K562 (cell line): ENCODE measurements around the gene DSCAM.

Experiments used
- CEBPZ ChIP-seq: fragments of 150-350 bp; IDR thresholded peaks from 2 replicates; pipeline ENCODE4 v1.6.1; 2014; ENCODE audit warnings: low read depth, mild to moderate bottlenecking, low read length, borderline replicate concordance
- CREB1 ChIP-seq, 2 experiments: sonication (generic) in 1 of 2; formaldehyde crosslinking in 1 of 2; IDR thresholded peaks; 2 replicates each; pipeline versions ENCODE4 v1.6.1 to v1.8.0; 2012 to 2022; ENCODE audit warnings: inconsistent platforms in 1 of 2, mild to moderate bottlenecking in 1 of 2, missing genetic modification reagents in 1 of 2, moderate library complexity in 1 of 2
- CTCF ChIP-seq, 3 experiments: IDR thresholded peaks in 2 of 3; conservative IDR thresholded peaks in 1 of 3; 2 replicates each; pipeline ENCODE4 v1.5.1; 2011 to 2012; ENCODE audit warnings: low read length in 3 of 3, mild to moderate bottlenecking in 3 of 3, control low read depth in 2 of 3, improper control_type of control experiment in 1 of 3, inconsistent platforms in 1 of 3, low read depth in 1 of 3, mixed read lengths in 1 of 3, moderate library complexity in 1 of 3; ENCODE audit not compliant: insufficient read depth in 2 of 3
- EHMT2 ChIP-seq: fragments of 450-650 bp; IDR thresholded peaks from 2 replicates; pipeline ENCODE4 v1.6.1; 2018; ENCODE audit warnings: antibody characterized with exemption
- EZH2 ChIP-seq: IDR thresholded peaks from 2 replicates; pipeline ENCODE4 v1.6.1; 2012; ENCODE audit warnings: low read depth, mild to moderate bottlenecking, inconsistent platforms, low read length, borderline replicate concordance
- MYC ChIP-seq, 2 experiments: fragments of 250-450 bp in 1 of 2; sonication (Bioruptor Pico) in 1 of 2; IDR thresholded peaks; 2 replicates each; pipeline versions ENCODE4 v1.5.1 to v1.6.1; 2012 to 2021; ENCODE audit warnings: low read depth in 2 of 2, borderline replicate concordance in 1 of 2, improper control_type of control experiment in 1 of 2, low read length in 1 of 2, mild to moderate bottlenecking in 1 of 2, moderate library complexity in 1 of 2
- NCOR1 ChIP-seq: fragments of 450-650 bp; IDR thresholded peaks from 2 replicates; pipeline ENCODE4 v1.6.1; 2016; ENCODE audit warnings: mild to moderate bottlenecking, moderate library complexity
- SETDB1 ChIP-seq: IDR thresholded peaks from one replicate; pipeline ENCODE4 v1.6.1; 2012; ENCODE audit warnings: low read length, control low read depth, inconsistent platforms
- SIRT6 ChIP-seq: IDR thresholded peaks from one replicate; pipeline ENCODE4 v1.6.1; 2012; ENCODE audit warnings: low read depth, mild to moderate bottlenecking, control low read depth, inconsistent platforms, low read length, moderate library complexity
- THRA ChIP-seq: fragments of 450-650 bp; IDR thresholded peaks from 2 replicates; pipeline ENCODE4 v1.6.1; 2017; ENCODE audit warnings: mild to moderate bottlenecking, moderate library complexity
- XRCC4 ChIP-seq: IDR thresholded peaks from one replicate; pipeline ENCODE4 v1.6.1; 2011; ENCODE audit not compliant: insufficient read depth, insufficient read length; ENCODE audit errors: extremely low read depth
- ZBTB9 ChIP-seq: fragments of 450-650 bp; formaldehyde crosslinking; IDR thresholded peaks from 2 replicates; pipeline ENCODE4 v1.4.0; 2020; ENCODE audit warnings: mild to moderate bottlenecking, moderate library complexity
- ZNF274 ChIP-seq: IDR thresholded peaks from 2 replicates; pipeline ENCODE4 v1.6.1; 2011; ENCODE audit warnings: low read depth, mild to moderate bottlenecking, low read length, moderate library complexity, borderline replicate concordance

- TF ChIP-seq ZNF274 (no peak), SETDB1 (no peak), EZH2 (no peak), CTCF (IDR thresholded peaks at IDR 0.05 in 2 of 3, conservative IDR thresholded peaks at IDR 0.05 in 1 of 3; ENCODE audit: insufficient read depth in 2 of 3, low read depth in 1 of 3, low read length in 3 of 3) (no peak), ZBTB9 (CRISPR knock-in tag) (no peak), XRCC4 (no peak), SIRT6 (no peak), CEBPZ (no peak), MYC (IDR thresholded peaks at IDR 0.05; ENCODE audit: low read depth, low read length) (no peak), MYC (CRISPR knock-in tag; IDR thresholded peaks at IDR 0.05; ENCODE audit: borderline replicate concordance, low read depth) (no peak), CREB1 (IDR thresholded peaks at IDR 0.05) (no peak), CREB1 (CRISPR knock-in tag; IDR thresholded peaks at IDR 0.05) (no peak), THRA (no peak), NCOR1 (no peak), EHMT2 (no peak)
These were observed 603.3 kb downstream of the DSCAM start for GRCh38 chr21:40243685-40244084.
